HepG2 (cell line): Measurements from ENCODE around the gene RNF40. TPM values are rescaled to one million over a fixed set of nuclear protein-coding genes. Genes with fewer than 3 reads are reported as not detected.
A peak's percentile ranks its signal among the peaks of the same experiment; 100 is the strongest.

Source experiments
- ATF6 ChIP-seq: sonication (generic); formaldehyde crosslinking; conservative IDR thresholded peaks from 2 replicates; pipeline ENCODE4 v1.4.0; 2020; ENCODE audit warnings: missing genetic modification reagents
- E2F1 ChIP-seq: sonication (generic); formaldehyde crosslinking; IDR thresholded peaks from 2 replicates; pipeline ENCODE4 v1.5.0; 2020; ENCODE audit warnings: missing genetic modification reagents
- HOXA5 ChIP-seq: sonication (generic); formaldehyde crosslinking; IDR thresholded peaks from 2 replicates; pipeline ENCODE4 v1.4.0; 2020; ENCODE audit warnings: missing genetic modification reagents
- JARID2 ChIP-seq: sonication (generic); formaldehyde crosslinking; IDR thresholded peaks from 2 replicates; pipeline ENCODE4 v1.8.1; 2023; ENCODE audit warnings: missing genetic modification reagents, inconsistent platforms; ENCODE audit not compliant: insufficient replicate concordance
- NFKBIZ ChIP-seq: IDR thresholded peaks from 2 replicates; pipeline ENCODE4 v1.6.1; 2018; ENCODE audit warnings: missing genetic modification reagents, missing compliant biosample characterization
- NR2F6 ChIP-seq, 2 experiments: IDR thresholded peaks; 2 replicates each; pipeline ENCODE4 v1.6.1; 2016; ENCODE audit warnings: antibody characterized with exemption in 1 of 2, mild to moderate bottlenecking in 1 of 2
- PAF1 ChIP-seq: IDR thresholded peaks from 2 replicates; pipeline ENCODE4 v1.6.1; 2016; ENCODE audit warnings: missing genetic modification reagents, missing compliant biosample characterization
- SMAD1 ChIP-seq: sonication (generic); formaldehyde crosslinking; IDR thresholded peaks from 2 replicates; pipeline ENCODE4 v1.4.0; 2020; ENCODE audit warnings: missing genetic modification reagents, low read depth, mild to moderate bottlenecking, borderline replicate concordance
- SNAPC4 ChIP-seq: sonication (generic); formaldehyde crosslinking; IDR thresholded peaks from 2 replicates; pipeline ENCODE4 v1.4.0; 2020; ENCODE audit warnings: mild to moderate bottlenecking, missing genetic modification reagents
- YY1 ChIP-seq: IDR thresholded peaks from 2 replicates; pipeline ENCODE4 v1.6.1; 2011; ENCODE audit warnings: low read length, low read depth, moderate library complexity, mild to moderate bottlenecking; ENCODE audit not compliant: insufficient read depth, insufficient replicate concordance
- ZBTB3 ChIP-seq: sonication (generic); formaldehyde crosslinking; IDR thresholded peaks from 2 replicates; pipeline ENCODE4 v1.4.0; 2020; ENCODE audit warnings: low read depth, mild to moderate bottlenecking, moderate library complexity, missing genetic modification reagents, borderline replicate concordance
- ZBTB44 ChIP-seq: sonication (generic); formaldehyde crosslinking; IDR thresholded peaks from 2 replicates; pipeline ENCODE4 v1.4.0; 2020; ENCODE audit warnings: missing genetic modification reagents
- ZFP37 ChIP-seq: sonication (generic); formaldehyde crosslinking; IDR thresholded peaks from 2 replicates; pipeline ENCODE4 v1.4.0; 2020; ENCODE audit warnings: missing genetic modification reagents, borderline replicate concordance
- ZNF12 ChIP-seq: sonication (generic); formaldehyde crosslinking; IDR thresholded peaks from 2 replicates; pipeline ENCODE4 v1.5.0; 2020; ENCODE audit warnings: missing genetic modification reagents
- ZNF335 ChIP-seq: sonication (generic); formaldehyde crosslinking; IDR thresholded peaks from 2 replicates; pipeline ENCODE4 v1.4.0; 2020; ENCODE audit warnings: missing genetic modification reagents
- ZNF557 ChIP-seq: sonication (generic); formaldehyde crosslinking; IDR thresholded peaks from 2 replicates; pipeline ENCODE4 v1.4.0; 2020; ENCODE audit warnings: missing genetic modification reagents
- ZNF616 ChIP-seq: sonication (generic); formaldehyde crosslinking; IDR thresholded peaks from 2 replicates; pipeline ENCODE4 v1.5.0; 2020; ENCODE audit warnings: low read depth, mild to moderate bottlenecking, missing genetic modification reagents
- ZSCAN22 ChIP-seq: sonication (generic); formaldehyde crosslinking; IDR thresholded peaks from 2 replicates; pipeline ENCODE4 v1.4.0; 2020; ENCODE audit warnings: mild to moderate bottlenecking, missing genetic modification reagents
- polyA plus RNA-seq, 8 experiments: library from polyadenylated mRNA; depleted of rRNA in 3 of 8; stranded (reverse) in 7 of 8; unstranded in 1 of 8; fragments of >200 nt; fragmentation: Illumina TruSeq in 4 of 8; extraction: Trizol in 4 of 8; gene quantifications; 2 replicates each; pipeline versions ENCODE4 v1.2.1 to v1.2.3, GENCODE V29; 2011 to 2016; ENCODE audit warnings: low read depth in 4 of 8, missing spikeins in 1 of 8, mixed read lengths in 1 of 8; ENCODE audit not compliant: insufficient read depth in 1 of 8
- total RNA-seq, 5 experiments: library from RNA; depleted of rRNA; stranded (reverse); fragments of >200 nt; fragmentation: Illumina TruSeq; extraction: Trizol; gene quantifications; 2 replicates each; pipeline ENCODE4 v1.2.3, GENCODE V29; 2016; ENCODE audit warnings: low read depth in 1 of 5

The RNF40 gene
- total and polyA plus RNA-seq, 2 of the 13 experiments (the other 11 are each of a cell fraction or from before 2014, with no cell fraction given) = 84.0 to 85.6 TPM

- no peak for TF ChIP-seq ATF6 (CRISPR knock-in tag)
- TF ChIP-seq ZSCAN22 (CRISPR knock-in tag) = no peak
- TF ChIP-seq PAF1 (CRISPR knock-in tag) = no peak
- TF ChIP-seq ZNF335 (CRISPR knock-in tag) = 0 out of 2 replicates have a peak, but pooled peaks have one; percentile 22
- no peak for TF ChIP-seq ZNF557 (CRISPR knock-in tag)
- TF ChIP-seq SMAD1 (CRISPR knock-in tag) = peak; percentile 36; the same call in 1 of the 2 replicates
- peak; percentile 45; the same call in 1 of the 2 replicates for TF ChIP-seq ZNF12 (CRISPR knock-in tag)
- TF ChIP-seq ZFP37 (CRISPR knock-in tag) = no peak; the same call in 1 of the 2 replicates
- 0 out of 2 replicates have a peak, but pooled peaks have one; percentile 17 for TF ChIP-seq ZBTB3
- 0 out of 2 replicates have a peak, but pooled peaks have one; percentile 14 for TF ChIP-seq NR2F6 (IDR thresholded peaks at IDR 0.05)
- TF ChIP-seq NR2F6 (CRISPR knock-in tag; IDR thresholded peaks at IDR 0.05) = peak; percentile 16; the same call in 1 of the 2 replicates
- TF ChIP-seq NFKBIZ (CRISPR knock-in tag) = no peak
- no peak for TF ChIP-seq SNAPC4 (CRISPR knock-in tag)
- no peak for TF ChIP-seq ZNF616
- TF ChIP-seq YY1 = peak; percentile 63
- TF ChIP-seq E2F1 (CRISPR knock-in tag) = peak; percentile 76
- peak; percentile 33 for TF ChIP-seq JARID2 (CRISPR knock-in tag)
- TF ChIP-seq HOXA5 (CRISPR knock-in tag) = peak; percentile 56; the same call in 1 of the 2 replicates
- TF ChIP-seq ZBTB44 (CRISPR knock-in tag) = no peak
Measured at GRCh38 chr16:30747799-30748633, 14.1 kb upstream of the RNF40 start, which contains the start of gene PHKG2 (continued).
